NCI-H748 treated with DMSO at 0.1 percent for 48 hours (cell line): ENCODE measurements around the gene KCNG2.

Source experiments
- DNase-seq: peaks from one replicate; lab custom pipeline; 2025; lab: John Stamatoyannopoulos, UW

Gene KCNG2

GRCh38 chr18:79906706-79907105 lies 109.0 kb downstream of the KCNG2 start:
- no peak for DNase-seq

- no peak for DNase-seq
These were observed 113.0 kb downstream of the KCNG2 start for GRCh38 chr18:79910563-79911343.

GRCh38 chr18:79911344-79912270 lies 113.9 kb downstream of the KCNG2 start:
- DNase-seq = no peak

GRCh38 chr18:79912409-79912991 lies 114.8 kb downstream of the KCNG2 start:
- no peak for DNase-seq

- no peak for DNase-seq
These were observed 115.5 kb downstream of the KCNG2 start for GRCh38 chr18:79912994-79913831.

- no peak for DNase-seq
These were observed 116.9 kb downstream of the KCNG2 start for GRCh38 chr18:79914614-79915160.

GRCh38 chr18:79915161-79916127 lies 117.7 kb downstream of the KCNG2 start:
- DNase-seq = no peak

- DNase-seq = no peak
These were observed 118.4 kb downstream of the KCNG2 start for GRCh38 chr18:79916128-79916494.

- DNase-seq = no peak
These were observed 118.9 kb downstream of the KCNG2 start for GRCh38 chr18:79916546-79917168.

- no peak for DNase-seq
These were observed 119.6 kb downstream of the KCNG2 start for GRCh38 chr18:79917169-79917852.

GRCh38 chr18:79917853-79918614 lies 120.3 kb downstream of the KCNG2 start:
- no peak for DNase-seq

- no peak for DNase-seq
These were observed 120.9 kb downstream of the KCNG2 start for GRCh38 chr18:79918615-79919011.

- DNase-seq = no peak
These were observed 121.4 kb downstream of the KCNG2 start for GRCh38 chr18:79919089-79919488.

- DNase-seq = no peak
These were observed 124.5 kb downstream of the KCNG2 start for GRCh38 chr18:79921984-79922965.

- DNase-seq = no peak
These were observed 125.3 kb downstream of the KCNG2 start for GRCh38 chr18:79922971-79923411.

GRCh38 chr18:79923896-79924585 lies 126.3 kb downstream of the KCNG2 start:
- no peak for DNase-seq
